ENCODE measurements around the gene ADM.

Gene ADM

DNA sequence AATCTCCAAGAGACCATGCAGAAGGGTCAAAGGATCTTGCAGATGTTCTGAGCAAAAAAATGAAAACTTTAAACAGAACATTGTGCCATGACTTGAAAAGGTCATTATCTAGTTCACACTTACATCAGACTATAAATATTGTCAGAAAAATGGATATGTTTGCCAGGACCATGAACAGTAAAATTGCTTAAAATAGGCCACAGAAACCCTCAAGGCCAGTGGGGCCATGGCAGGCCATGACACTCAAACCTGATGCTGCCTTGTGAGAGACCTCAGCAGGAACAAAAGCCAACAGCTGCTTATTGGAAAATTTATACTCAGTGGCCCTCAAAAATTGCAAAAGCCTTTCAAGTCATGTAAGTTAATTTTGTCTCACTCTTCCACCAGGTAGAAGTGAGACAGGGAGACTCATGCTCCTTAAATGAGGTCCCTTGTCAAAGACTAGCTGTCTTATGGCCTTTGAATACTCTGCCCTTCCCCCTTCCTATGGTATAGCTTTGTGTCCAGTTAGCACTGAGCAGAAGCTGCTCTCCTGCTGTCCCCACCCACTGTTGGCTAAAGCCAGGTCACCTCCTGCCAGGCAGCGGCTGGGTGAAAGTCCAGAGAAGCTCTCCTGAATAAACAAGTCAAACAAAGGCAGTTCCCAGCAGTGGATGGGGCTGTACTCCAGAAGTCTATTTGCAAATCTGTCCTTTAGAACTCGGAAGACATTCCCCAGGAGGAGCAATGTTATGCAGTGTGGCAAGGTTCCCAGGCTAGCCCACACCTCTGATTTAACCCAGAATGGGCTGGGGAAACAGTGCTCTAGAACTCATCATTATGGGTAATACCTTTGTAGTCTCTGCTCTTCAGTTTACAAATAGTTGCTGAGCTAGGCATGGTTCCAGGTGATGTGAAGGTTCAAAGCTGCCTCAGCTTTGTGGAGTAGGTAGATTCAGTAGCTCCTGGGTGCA, 21.4 kb downstream of the ADM start:
- no peak overlapping the region for H3K4me3 ChIP-seq (ENCODE audit: low read depth, low read length)
- no peak for TF ChIP-seq CTCF (IDR thresholded peaks at IDR 0.05; ENCODE audit: borderline replicate concordance, insufficient read depth, low read depth, low read length)

GRCh38 chr11:10327254-10327653, 22.4 kb downstream of the ADM start:
- TF ChIP-seq CTCF (IDR thresholded peaks at IDR 0.05; ENCODE audit: borderline replicate concordance, insufficient read depth, low read depth, low read length): no peak

DNA sequence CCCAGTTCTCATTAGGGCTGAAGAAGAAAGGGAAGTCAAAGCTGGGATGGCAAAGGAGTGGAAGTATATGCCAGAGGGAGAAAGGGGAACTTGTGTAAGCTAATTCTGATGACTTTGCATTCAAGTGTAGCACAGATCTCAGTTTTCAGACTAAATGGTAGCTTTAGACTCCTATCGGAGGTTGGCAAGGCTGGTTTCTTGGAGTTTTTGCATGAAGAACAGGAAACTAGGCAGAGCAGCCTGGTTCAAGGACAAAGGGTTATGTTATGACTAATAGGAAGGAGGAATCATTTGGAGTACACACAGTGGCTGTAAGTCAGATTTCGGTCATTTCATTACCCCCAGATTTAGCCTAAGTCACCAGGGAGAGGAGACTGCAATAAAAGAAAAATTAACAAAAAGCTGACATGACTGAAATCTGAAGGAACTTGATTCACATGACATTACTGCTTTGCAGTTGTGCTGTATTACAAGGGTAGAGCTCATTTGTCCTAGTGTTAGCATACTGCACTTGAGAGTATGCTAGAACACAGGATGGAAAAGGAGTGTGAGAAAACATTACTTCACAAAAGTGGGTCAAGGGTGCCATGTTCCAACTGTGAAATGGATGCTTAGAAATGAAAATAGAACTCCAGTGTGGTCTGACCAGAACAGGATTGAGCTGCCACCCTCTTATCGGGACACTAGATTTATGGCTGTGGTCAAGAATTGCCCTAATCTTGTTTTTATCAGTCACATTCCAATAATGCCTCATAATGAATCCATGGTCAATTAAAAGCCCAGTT, 23.6 kb downstream of the ADM start:
- no peak overlapping the region for H3K4me3 ChIP-seq (ENCODE audit: low read depth, low read length)
- no peak for TF ChIP-seq CTCF (IDR thresholded peaks at IDR 0.05; ENCODE audit: borderline replicate concordance, insufficient read depth, low read depth, low read length)

More at GRCh38 chr11:10327254-10327653, 22.4 kb downstream of the ADM start:
- H3K4me3 ChIP-seq (ENCODE audit: low read depth, low read length): no peak overlapping the region

- H3K4me3 ChIP-seq (ENCODE audit: low read depth, low read length): no peak overlapping the region
These were observed 24.5 kb downstream of the ADM start for GRCh38 chr11:10329356-10329755.

DNA sequence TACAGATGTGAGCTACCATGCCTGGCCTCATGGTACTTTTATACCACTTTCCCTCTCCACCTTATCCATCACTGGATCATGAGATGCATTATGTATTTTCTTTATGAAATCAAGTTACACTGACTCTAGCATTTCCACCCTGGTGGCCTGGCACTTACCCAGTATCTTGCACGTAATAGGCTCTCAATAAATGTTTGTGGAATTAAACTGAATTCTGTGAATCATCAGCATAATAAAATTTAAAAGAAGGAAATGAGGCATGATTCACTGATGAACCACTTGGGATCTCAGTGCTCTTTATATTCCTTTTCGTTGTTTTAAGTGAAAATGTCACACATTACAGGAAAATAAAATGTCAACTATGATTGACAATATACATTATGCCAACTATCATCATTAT, 25.1 kb downstream of the ADM start:
- H3K4me3 ChIP-seq (ENCODE audit: low read depth, low read length): no peak overlapping the region
- TF ChIP-seq CTCF (IDR thresholded peaks at IDR 0.05; ENCODE audit: borderline replicate concordance, insufficient read depth, low read depth, low read length): no peak

More at GRCh38 chr11:10329356-10329755, 24.5 kb downstream of the ADM start:
- no peak for TF ChIP-seq CTCF (IDR thresholded peaks at IDR 0.05; ENCODE audit: borderline replicate concordance, insufficient read depth, low read depth, low read length)

DNA sequence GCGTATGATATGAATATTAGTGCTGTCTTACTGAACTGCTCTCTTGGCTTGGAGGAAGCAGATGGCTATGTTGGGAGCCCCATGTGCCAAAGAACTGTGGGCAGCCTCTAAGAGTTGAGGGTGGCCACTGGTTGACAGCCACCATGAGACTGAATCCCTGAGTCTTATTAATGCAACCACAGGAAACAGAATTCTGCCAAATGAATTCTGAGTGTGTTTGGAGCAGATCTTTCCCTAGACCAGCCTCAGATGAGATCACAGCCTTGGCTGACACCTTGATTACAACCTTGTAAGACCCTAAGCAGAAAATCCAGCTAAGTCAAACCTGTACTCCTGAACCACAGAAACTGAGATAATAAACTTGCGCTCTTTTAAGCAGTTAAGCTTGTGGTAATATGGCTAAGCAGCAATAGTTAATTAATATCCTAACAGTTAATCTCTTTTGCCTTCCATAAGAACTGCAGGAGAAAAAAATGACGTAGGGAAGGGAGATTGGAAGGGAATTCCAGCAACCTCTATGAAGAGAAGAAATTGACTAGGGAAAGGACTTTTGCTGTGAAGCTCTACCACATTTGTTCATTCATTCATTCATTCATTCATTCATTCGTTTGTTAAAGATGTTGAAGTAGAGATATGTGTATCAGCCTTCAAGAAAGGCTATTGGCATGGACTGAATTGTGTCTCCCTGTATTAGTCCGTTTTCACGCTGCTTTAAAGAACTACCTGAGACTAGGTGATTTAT, 26.8 kb downstream of the ADM start:
- no peak for TF ChIP-seq CTCF (IDR thresholded peaks at IDR 0.05; ENCODE audit: borderline replicate concordance, insufficient read depth, low read depth, low read length)
- no peak overlapping the region for H3K4me3 ChIP-seq (ENCODE audit: low read depth, low read length)
